ENCODE results near the gene CFB.
A peak's percentile ranks its signal among the peaks of the same experiment; 100 is the strongest.

CFB gene

DNA sequence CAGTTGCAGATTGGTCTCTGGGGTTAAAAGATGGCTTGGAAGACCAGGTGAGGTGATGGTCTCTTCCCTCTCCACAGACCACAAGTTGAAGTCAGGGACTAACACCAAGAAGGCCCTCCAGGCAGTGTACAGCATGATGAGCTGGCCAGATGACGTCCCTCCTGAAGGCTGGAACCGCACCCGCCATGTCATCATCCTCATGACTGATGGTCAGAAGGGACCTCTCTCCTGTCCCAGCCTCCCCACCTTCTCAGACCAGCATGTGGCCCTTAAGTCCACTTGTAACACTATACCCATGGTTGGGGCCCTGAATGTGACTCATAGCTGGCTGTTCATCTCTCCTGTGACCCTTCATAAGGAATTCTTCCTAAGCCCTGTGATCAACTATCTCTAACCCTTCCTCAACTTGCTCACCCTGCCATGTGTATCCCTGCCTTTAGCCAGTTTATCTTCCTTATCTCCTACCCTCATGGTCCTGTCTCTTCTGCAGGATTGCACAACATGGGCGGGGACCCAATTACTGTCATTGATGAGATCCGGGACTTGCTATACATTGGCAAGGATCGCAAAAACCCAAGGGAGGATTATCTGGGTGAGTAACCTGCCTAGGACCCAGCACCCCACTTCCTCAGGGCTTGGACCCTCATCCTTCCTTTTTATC, 3.0 kb downstream of the CFB start:
- DNase-seq (ENCODE audit: low read depth): no peak

GRCh38 chr6:31949926-31950548, 4.1 kb downstream of the CFB start:
- no peak for DNase-seq (ENCODE audit: low read depth)

- DNase-seq (ENCODE audit: low read depth): no peak
These were observed 6.4 kb downstream of the CFB start for GRCh38 chr6:31952140-31952805.

DNA sequence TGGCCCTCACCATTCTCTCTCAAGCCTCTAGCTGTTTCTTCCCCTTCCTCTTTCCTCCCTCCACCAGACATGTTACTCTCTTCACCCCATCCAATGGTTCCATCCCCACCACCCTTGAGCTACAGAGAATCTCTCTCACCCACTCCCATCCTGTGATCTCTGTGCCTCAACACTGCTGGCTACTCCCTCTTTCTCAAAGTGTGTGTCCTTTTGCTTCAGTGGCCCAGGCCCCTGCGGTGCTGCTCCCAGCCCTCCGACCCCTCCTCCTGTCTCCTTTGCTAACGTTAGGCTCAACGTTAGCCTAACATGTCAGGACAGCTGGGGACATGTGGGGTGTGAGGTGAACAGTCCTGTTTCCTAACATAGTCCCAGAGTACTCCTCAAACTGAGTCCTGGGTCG, 7.0 kb downstream of the CFB start:
- no peak for DNase-seq (ENCODE audit: low read depth)

GRCh38 chr6:31954511-31954910, 8.6 kb downstream of the CFB start:
- DNase-seq (ENCODE audit: low read depth): no peak

DNA sequence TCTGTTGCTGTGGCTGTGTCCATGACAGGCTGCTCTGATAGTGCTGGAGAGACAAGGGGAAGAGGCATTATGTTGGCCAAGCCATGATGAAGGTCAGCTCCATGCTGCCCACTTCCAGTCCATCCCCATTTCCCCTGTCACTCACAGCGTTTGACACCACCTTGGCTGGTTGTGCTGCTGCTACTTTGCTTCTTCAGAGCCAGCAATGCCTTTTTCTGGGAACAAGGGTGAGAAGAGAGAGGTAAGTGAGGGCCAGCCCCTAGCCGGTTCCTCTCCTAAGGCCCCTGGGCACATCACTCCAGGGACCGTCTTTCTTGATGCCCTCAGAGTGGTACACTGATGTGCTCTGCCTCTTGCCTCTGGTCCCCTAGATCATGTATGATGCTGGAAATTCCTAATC, 10.9 kb downstream of the CFB start:
- DNase-seq (ENCODE audit: low read depth): no peak

GRCh38 chr6:31958412-31958740, 12.5 kb downstream of the CFB start:
- DNase-seq (ENCODE audit: low read depth): no peak

- peak; percentile 99 for DNase-seq (ENCODE audit: low read depth)
These were observed 13.1 kb downstream of the CFB start, which contains the start of the genes NELFE and SKIC2 for GRCh38 chr6:31958741-31959739. Gene NELFE (minus strand): TSS chr6:31958971. CDS start chr6:31958446, 525 bp downstream. Gene SKIC2 (plus strand): TSS chr6:31959175. CDS start chr6:31959193, 18 bp downstream.

DNA sequence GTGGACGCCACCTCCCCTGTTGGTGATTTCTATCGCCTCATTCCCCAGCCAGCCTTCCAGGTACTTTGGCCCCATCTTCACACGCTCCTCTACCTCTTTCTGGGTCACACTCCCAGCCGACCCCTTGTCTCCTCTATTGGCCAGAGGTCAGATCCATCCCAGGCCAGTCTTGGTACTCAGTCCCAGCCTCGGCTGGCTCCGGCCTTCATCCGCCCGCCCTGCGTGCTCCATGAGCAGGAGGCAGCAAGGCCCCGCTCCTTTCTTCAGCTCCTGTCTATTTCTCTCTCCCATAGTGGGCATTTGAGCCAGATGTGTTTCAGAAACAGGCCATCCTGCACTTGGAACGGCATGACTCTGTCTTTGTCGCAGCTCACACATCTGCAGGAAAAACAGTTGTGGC, 15.7 kb downstream of the CFB start:
- DNase-seq (ENCODE audit: low read depth): no peak

- DNase-seq (ENCODE audit: low read depth): no peak
These were observed 18.0 kb downstream of the CFB start for GRCh38 chr6:31963921-31964320.

GRCh38 chr6:31965700-31966099, 19.8 kb downstream of the CFB start:
- DNase-seq (ENCODE audit: low read depth): no peak

GRCh38 chr6:31966506-31966905, 20.6 kb downstream of the CFB start:
- no peak for DNase-seq (ENCODE audit: low read depth)

DNA sequence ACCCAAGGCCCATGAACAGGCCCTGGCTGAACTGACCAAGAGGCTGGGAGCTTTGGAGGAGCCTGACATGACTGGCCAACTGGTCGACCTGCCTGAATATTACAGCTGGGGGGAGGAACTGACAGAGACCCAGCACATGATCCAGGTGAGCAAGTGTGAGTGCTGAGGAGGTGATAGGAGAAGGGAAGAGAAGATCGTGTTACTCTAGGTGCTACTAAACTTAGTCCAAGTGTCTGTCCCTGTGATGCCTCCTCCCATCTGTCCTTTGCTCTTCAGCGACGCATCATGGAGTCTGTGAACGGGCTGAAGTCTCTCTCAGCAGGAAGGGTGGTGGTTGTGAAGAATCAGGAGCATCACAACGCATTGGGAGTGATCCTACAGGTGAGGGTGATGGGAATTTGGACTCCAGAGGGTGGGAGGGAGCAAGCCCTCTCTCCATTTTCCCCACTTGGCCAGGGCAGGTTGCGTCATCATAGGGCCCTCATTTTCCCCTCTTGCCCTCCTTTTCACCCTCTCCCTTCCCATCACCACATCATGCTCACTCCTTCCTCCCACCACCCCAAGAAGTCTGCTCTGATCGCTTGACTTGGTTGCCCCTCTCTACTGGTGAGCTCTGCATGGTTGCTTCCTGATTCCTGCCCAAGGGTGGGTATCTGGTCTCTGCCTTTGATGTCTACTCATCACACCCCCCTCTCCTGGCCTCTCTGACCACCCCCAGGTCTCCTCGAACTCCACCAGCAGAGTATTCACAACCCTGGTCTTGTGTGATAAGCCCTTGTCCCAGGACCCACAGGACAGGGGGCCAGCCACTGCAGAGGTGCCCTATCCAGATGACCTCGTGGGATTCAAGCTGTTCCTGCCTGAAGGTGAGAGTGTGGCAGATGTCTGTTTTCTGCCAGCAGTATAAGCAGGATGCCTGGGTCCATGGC, 21.4 kb downstream of the CFB start:
- no peak for DNase-seq (ENCODE audit: low read depth)

DNA sequence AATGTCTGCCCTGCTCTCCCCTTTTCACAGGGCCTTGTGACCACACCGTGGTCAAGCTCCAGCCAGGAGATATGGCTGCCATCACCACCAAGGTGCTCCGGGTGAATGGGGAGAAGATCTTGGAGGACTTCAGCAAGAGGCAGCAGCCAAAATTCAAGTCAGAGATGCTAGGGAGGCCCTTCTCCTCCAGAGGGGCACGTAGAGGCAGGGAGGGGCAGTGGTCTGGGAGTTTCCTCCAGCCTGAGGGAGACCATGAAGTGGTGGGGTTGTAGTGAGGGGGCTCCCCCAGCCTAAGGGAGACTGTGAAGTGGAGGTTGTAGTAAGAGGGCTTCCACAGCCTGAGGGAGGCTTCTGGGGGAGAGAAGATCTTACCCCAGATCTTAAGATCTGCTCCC, 22.0 kb downstream of the CFB start:
- no peak for DNase-seq (ENCODE audit: low read depth)

- DNase-seq (ENCODE audit: low read depth): no peak
These were observed 22.4 kb downstream of the CFB start for GRCh38 chr6:31968326-31968725.

GRCh38 chr6:31968791-31969711, 23.2 kb downstream of the CFB start:
- DNase-seq (ENCODE audit: low read depth): no peak

- no peak for DNase-seq (ENCODE audit: low read depth)
These were observed 24.1 kb downstream of the CFB start for GRCh38 chr6:31969712-31970603.

DNA sequence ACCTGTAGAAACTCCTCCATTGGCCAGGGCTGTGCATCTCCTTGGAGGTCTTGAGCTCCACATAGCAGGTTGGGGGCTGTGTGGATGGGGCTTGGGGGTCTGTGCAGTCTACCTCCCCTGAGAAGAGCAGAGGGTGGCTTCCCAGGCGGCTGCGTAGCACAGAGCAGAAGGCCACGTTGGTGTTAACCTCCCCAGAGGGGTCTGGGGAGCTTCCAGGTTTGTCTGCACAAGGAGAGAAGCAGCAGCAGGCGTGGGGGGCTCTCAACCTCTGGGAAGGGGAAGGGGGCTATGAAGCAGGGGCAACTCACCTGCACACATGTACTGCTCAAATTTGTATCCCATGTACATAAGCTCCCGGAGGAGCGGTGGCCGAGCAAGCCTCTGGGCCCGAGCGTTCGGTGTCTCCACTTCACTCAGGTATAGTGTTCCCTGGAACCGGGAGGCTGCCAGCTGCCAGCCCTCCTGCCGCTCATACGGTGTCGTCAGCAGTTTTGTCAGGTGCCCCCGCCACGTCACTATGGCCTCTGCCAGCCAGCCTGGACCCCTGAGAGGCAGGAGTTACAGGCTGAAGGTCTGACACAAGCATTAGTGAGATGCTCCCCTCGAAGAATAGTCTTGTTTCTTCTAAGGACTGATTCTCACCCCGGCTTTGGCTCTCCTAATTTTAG, 24.8 kb downstream of the CFB start:
- no peak for DNase-seq (ENCODE audit: low read depth)

Measured in activated T-cell treated with anti-CD3 and anti-CD28 coated beads for 24 hours (primary cell).